ENCODE results near the gene SUSD5. TPM values are rescaled to one million over a fixed set of nuclear protein-coding genes. Genes with fewer than 3 reads are reported as not detected.

SUSD5 gene
- total and polyA plus RNA-seq, 2 of the 4 experiments (the other 2 are of a cell fraction), result 1.4 to 2.9 TPM

GRCh38 chr3:33174095-33174494 lies 44.5 kb downstream of the SUSD5 start:
- intact Hi-C loops (cut with micrococcal nuclease), result no loop called here
- CTCF ChIA-PET, result no interaction called here
- no peaks in the 10 kb centered on the region for H4K20me1 ChIP-seq (ENCODE audit: insufficient read depth, low read length)

More at GRCh38 chr3:33174095-33174494, 44.5 kb downstream of the SUSD5 start:
- Histone ChIP-seq H4K8ac (ENCODE audit: low read depth in 2 of 2, low read length in 2 of 2) (no peak overlapping the region), H3K36me3 (ENCODE audit: control insufficient read depth, insufficient read depth, low read length) (no peaks in the 10 kb centered on the region), H3K4me3 (ENCODE audit: insufficient read depth, low read depth, low read length) (no peak overlapping the region), H3K27ac (ENCODE audit: insufficient read depth, low read length) (no peak overlapping the region), H3K9me3 (ENCODE audit: control insufficient read depth, insufficient read depth, low read length) (no peaks in the 10 kb centered on the region), H2BK5ac (ENCODE audit: low read depth, low read length, poor library complexity, severe bottlenecking) (no peak overlapping the region), H3K79me1 (ENCODE audit: low read depth in 1 of 2, low read length in 2 of 2) (no peaks in the 10 kb centered on the region), H4K5ac (ENCODE audit: low read depth, low read length) (no peak overlapping the region), H3K4ac (ENCODE audit: low read depth, low read length) (no peak overlapping the region), H2AK9ac (replicated peaks; ENCODE audit: low read depth, low read length, poor library complexity) (no peak overlapping the region), H4K91ac (ENCODE audit: insufficient read depth, low read depth, low read length) (no peak overlapping the region), H3K9ac (ENCODE audit: low read depth, low read length) (no peak overlapping the region), H2AFZ (replicated peaks; ENCODE audit: low read length, poor library complexity) (no peak overlapping the region), H3K9me1 (ENCODE audit: insufficient read depth, low read length) (peaks cover 5% of the 10 kb centered on the region), H3K14ac (replicated peaks; ENCODE audit: low read depth, low read length) (no peak overlapping the region), H3K18ac (ENCODE audit: low read depth, low read length) (no peak overlapping the region), H2BK20ac (ENCODE audit: low read depth, low read length) (no peak overlapping the region), H2BK15ac (ENCODE audit: low read depth, low read length) (no peak overlapping the region), H3K4me1 (ENCODE audit: control insufficient read depth, insufficient read depth, low read length) (no peaks in the 10 kb centered on the region), H2BK120ac (ENCODE audit: low read depth, low read length) (no peak overlapping the region), H2AK5ac (ENCODE audit: low read depth, low read length) (no peak overlapping the region), H3K23ac (ENCODE audit: low read depth, low read length) (no peak overlapping the region), H3K4me2 (ENCODE audit: low read depth, low read length) (no peak overlapping the region), H3K27me3 (ENCODE audit: control insufficient read depth, insufficient read depth, low read length) (no peaks in the 10 kb centered on the region), H3K56ac (ENCODE audit: extremely low read depth, insufficient read depth, low read length) (no peak overlapping the region)
- no CpG with 5 or more reads among the region's 4 CpGs for WGBS, 2 experiments (ENCODE audit: extremely low coverage in 2 of 2, insufficient read length in 1 of 2)
- no peak for ATAC-seq (ENCODE audit: low read depth)
- POLR2A ChIA-PET (ENCODE audit: unreplicated experiment), result no interaction called here
- dilution Hi-C loops (cut with HindIII; ENCODE audit: low sequenced_read_pairs, unreplicated experiment), result no loop called here
- DNase-seq, result no peak
- in situ Hi-C loops (cut with MboI; ENCODE audit: low sequenced_read_pairs), result no loop called here
- TF ChIP-seq RCOR1 (IDR thresholded peaks at IDR 0.05; ENCODE audit: insufficient replicate concordance, low read length) (no peak), SMC3 (IDR thresholded peaks at IDR 0.05; ENCODE audit: low read depth, low read length) (no peak), CHD1 (IDR thresholded peaks at IDR 0.05; ENCODE audit: low read depth, low read length) (no peak), CTCF (conservative IDR thresholded peaks at IDR 0.05; ENCODE audit: low read depth, low read length) (no peak), NFE2L2 (IDR thresholded peaks at IDR 0.05; ENCODE audit: low read depth, low read length) (no peak), RFX5 (IDR thresholded peaks at IDR 0.05; ENCODE audit: low read depth, low read length) (no peak), ELK1 (IDR thresholded peaks at IDR 0.05; ENCODE audit: borderline replicate concordance, low read depth, low read length) (no peak), CEBPB (IDR thresholded peaks at IDR 0.05; ENCODE audit: low read depth, low read length) (no peak), USF2 (IDR thresholded peaks at IDR 0.05; ENCODE audit: low read depth, low read length) (no peak), POLR2A (IDR thresholded peaks at IDR 0.05; ENCODE audit: low read depth, low read length) (no peak), MAFK (IDR thresholded peaks at IDR 0.05; ENCODE audit: low read depth, low read length) (no peak), RAD21 (IDR thresholded peaks at IDR 0.05; ENCODE audit: low read length) (no peak), MXI1 (IDR thresholded peaks at IDR 0.05; ENCODE audit: borderline replicate concordance, low read depth, low read length) (no peak)
- BruUV-seq (replicated peaks), result no TSS peak

All from IMR-90 (cell line).